GM21528 (cell line): ENCODE measurements around the gene OLFM2.
"Not testable (repeated sequence)": the region's sequence is repeated elsewhere in the genome, so short reads cannot be mapped to it uniquely, and the experiment has no call there.

Source experiments
- ATAC-seq: cut with Tn5 transposase; IDR thresholded peaks from one replicate; pipeline ENCODE4 v1.9.1; 2021; ENCODE audit warnings: mild to moderate bottlenecking, moderate library complexity; ENCODE audit not compliant: unreplicated experiment, low FRiP score

The OLFM2 gene

DNA sequence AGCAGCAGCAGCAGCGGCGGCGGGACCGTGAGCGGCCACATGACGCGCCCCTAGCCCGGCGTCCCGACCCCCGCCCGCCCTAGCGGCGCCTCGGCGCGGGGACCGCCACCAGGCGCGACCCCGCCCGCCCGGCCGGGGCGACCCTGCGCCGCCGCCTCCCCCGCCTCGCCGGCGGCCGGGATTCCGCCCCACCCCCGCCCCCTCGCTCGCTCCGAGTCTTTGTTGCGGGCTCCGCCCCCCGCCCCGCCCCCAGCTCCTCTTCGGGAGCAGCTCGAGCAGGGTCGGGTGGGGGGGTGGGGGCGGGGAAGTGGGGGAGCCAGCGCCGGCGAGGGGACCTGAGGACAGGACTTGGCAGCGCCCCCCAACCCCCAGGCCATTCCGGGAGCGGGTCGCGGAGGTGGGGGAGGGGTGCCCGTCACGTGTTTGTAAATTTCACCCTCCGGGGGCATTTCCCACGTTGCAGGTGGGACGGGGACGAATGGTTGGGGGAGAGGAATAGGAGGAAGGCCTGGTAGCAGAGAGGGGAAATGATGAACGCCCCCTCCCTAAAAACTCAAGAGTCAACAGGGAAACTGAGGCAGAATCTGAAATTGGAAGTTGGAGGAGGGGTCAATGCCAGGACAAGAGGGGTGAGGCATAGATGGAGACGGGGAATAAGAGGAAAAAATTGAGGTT, at the start of gene OLFM2:
Gene OLFM2 (minus strand): TSS at position 190 of the 675 bp plus-strand sequence. CDS start 149 bp downstream, at position 41.
- no peak for ATAC-seq

- ATAC-seq: no peak
Observed at GRCh38 chr19:9981406-9982260, 45.3 kb upstream of the OLFM2 start.

DNA sequence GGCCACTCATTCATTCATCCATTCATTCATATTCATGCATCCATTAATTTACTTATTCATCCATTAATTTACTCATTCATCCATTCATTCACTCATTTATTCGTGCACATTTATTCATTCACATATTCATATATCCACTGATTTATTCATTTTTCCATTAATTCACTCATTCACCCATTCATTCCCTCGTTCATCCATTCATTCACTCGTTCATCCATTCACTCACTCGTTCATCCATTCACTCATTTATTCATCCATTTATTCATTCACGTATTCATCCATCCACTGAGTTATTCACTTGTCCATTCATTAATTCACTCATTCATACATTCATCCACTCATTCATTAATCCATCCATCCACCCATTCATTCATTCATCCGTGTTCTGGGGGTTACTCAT, 35.8 kb upstream of the OLFM2 start:
- ATAC-seq: no peak

- no peak for ATAC-seq
Observed at GRCh38 chr19:9971166-9971897, 35.0 kb upstream of the OLFM2 start.

- ATAC-seq: no peak
Observed at GRCh38 chr19:9970481-9970880, 34.2 kb upstream of the OLFM2 start.

DNA sequence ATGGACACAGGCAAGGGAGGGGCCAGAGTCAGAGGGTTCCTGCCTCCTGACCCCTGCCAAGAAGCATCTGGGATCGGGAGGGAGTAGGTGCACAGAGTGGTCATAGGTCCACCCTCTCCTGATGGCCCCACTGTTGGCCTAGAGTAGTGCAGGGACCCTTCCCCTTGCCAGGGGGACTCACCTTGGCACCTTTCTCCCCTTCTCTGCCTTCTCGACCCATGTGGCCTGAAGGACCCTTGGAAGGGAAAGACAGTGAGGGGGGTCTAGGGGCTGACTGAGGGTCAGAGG, 33.3 kb upstream of the OLFM2 start:
- ATAC-seq: no peak

GRCh38 chr19:9968820-9969687, 32.7 kb upstream of the OLFM2 start:
- no peak for ATAC-seq

DNA sequence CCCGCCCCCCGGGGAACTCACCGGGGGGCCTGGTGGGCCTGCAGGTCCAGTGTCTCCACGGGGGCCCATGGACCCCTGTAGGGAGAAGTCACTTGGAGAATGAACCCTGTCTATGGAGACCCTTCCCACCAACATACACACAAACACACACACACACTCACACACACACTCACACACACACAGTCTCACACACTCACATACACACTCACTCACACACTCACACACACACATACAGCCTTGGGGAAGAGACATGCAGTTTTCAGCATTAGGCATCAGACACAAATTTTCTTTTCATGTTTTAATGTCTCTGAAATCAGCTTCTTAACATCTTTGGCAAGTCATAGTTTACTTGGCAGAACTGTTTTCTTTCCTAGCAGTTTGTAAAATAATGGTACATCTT, 31.0 kb upstream of the OLFM2 start:
- no peak for ATAC-seq

GRCh38 chr19:9966448-9966847, 30.1 kb upstream of the OLFM2 start:
- ATAC-seq: no peak

DNA sequence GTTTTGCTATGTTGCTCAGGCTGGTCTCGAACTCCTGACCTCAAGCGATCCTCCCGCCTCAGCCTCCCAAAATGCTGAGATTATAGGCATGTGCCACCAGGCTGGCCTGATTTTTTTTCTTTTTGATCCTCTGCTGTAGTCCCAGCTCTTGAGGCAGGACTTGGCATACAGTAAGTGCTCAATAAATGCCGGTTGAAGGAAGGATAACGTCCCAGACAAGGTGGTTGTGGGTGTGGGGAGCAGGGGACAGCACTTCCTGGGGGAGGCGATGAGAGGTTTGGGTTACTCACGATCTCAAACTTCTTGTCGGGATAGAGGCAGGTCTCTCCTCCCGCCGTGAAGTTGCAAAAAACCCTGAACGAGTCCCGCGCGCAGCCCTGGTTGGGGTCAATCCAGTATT, 29.7 kb upstream of the OLFM2 start:
- no peak for ATAC-seq

DNA sequence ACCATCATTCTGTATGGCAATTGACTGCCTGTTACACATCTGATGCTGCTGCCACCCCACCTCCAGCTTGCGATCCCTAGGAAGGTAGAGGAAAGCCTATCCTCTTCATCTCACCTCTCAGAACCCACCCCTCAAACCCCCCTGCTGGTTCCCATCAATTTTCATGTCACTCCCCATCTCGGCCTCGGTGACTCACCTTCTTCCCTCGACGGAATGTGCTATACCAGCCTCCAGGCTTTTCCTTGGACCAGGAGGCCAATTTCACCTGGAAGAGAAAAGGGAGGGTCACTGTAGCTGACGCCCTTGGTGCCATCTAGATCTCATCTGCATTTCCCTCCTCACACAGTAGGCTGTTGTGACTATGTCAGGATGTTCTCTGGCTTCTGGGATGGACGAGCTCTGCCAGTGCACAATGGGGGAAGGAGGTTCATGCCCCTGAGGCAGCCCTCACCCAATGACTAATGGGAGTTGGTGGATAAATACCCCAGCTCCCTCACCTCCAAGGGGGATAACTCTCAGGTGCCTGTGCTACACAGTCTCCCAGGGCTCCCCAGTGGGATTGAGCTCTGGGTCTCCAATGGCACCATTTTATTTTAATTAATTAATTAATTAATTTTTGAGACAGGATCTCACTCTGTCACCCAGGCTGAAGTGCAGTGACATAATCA, 26.4 kb upstream of the OLFM2 start:
- ATAC-seq: no peak

GRCh38 chr19:9961103-9961502, 24.8 kb upstream of the OLFM2 start:
- no peak for ATAC-seq

GRCh38 chr19:9958379-9958821, 22.1 kb upstream of the OLFM2 start:
- ATAC-seq: no peak

GRCh38 chr19:9956956-9957355, 20.6 kb upstream of the OLFM2 start:
- ATAC-seq: no peak

GRCh38 chr19:9953802-9954542, 17.7 kb upstream of the OLFM2 start:
- ATAC-seq: no peak

GRCh38 chr19:9952276-9952675, 16.0 kb upstream of the OLFM2 start:
- no peak for ATAC-seq

DNA sequence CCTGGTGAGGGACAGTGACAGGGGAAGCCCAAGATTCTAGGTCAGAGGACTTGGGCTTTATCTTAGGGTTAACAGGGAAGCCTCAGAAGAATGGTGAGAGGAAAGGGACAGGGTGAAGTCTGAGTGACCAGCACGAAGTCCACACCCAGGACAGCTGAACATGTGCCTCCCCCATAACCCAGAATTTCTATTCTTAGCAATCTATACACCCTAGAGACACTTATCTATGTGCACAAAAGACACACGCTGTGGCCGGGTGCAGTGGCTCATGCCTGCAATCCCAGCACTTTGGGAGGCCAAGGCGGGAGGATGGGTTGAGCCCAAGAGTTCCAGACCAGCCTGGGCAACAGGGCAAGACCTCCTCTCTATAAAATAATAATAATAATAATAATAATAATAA, 11.1 kb upstream of the OLFM2 start:
- ATAC-seq: no peak

- not testable (repeated sequence) for ATAC-seq
Observed at GRCh38 chr19:9946528-9947125, 10.3 kb upstream of the OLFM2 start.
